Vagina (tissue), 2 donors: ENCODE results near the gene ANG.

Source experiments
- POLR2A ChIP-seq, 2 donors: fragments of 450-650 bp; IDR thresholded peaks; one replicate each; pipeline ENCODE4 v1.6.1; 2017; ENCODE audit warnings: antibody characterized with exemption in 2 of 2, mild to moderate bottlenecking in 2 of 2, moderate library complexity in 2 of 2
- TF ChIP-seq, protein P1 (sequence below), 3 experiments: fragments of 450-650 bp in 2 of 3; fragments of 200-600 bp in 1 of 3; sonication (generic) in 1 of 3; IDR thresholded peaks; one replicate each; pipeline ENCODE4 v1.5.1; 2017 to 2019; ENCODE audit warnings: antibody characterized with exemption in 3 of 3, mild to moderate bottlenecking in 2 of 3, moderate library complexity in 2 of 3

- TF ChIP-seq, protein P1, sequence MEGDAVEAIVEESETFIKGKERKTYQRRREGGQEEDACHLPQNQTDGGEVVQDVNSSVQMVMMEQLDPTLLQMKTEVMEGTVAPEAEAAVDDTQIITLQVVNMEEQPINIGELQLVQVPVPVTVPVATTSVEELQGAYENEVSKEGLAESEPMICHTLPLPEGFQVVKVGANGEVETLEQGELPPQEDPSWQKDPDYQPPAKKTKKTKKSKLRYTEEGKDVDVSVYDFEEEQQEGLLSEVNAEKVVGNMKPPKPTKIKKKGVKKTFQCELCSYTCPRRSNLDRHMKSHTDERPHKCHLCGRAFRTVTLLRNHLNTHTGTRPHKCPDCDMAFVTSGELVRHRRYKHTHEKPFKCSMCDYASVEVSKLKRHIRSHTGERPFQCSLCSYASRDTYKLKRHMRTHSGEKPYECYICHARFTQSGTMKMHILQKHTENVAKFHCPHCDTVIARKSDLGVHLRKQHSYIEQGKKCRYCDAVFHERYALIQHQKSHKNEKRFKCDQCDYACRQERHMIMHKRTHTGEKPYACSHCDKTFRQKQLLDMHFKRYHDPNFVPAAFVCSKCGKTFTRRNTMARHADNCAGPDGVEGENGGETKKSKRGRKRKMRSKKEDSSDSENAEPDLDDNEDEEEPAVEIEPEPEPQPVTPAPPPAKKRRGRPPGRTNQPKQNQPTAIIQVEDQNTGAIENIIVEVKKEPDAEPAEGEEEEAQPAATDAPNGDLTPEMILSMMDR (IDR thresholded peaks at IDR 0.05): no peak
- no peak for TF ChIP-seq POLR2A (IDR thresholded peaks at IDR 0.05)
Observed at GRCh38 chr14:20742132-20742531, 53.6 kb downstream of the ANG start.
